Activated CD4-positive, alpha-beta T cell treated with anti-CD3 and anti-CD28 coated beads, Interleukin-2, amount 10 ng/mL, durations not matched to agents 7 days and 5 days (primary cell): ENCODE measurements around the gene GOLGA8Q. TPM values are rescaled to one million over a fixed set of nuclear protein-coding genes. Genes with fewer than 3 reads are reported as not detected.
"Not testable (repeated sequence)": the region's sequence is repeated elsewhere in the genome, so short reads cannot be mapped to it uniquely, and the experiment has no call there.

Source experiments
- CTCF ChIA-PET: fragments of 350-600 bp; sonication (Branson Sonifier 250); formaldehyde crosslinking; loops from one replicate; lab custom pipeline; 2021; ENCODE audit warnings: antibody characterized with exemption; lab: Charles Lee
- POLR2A ChIA-PET: fragments of 350-600 bp; sonication (Branson Sonifier 250); formaldehyde crosslinking; loops from one replicate; lab custom pipeline; 2021; ENCODE audit warnings: antibody characterized with exemption; lab: Charles Lee
- DNase-seq: peaks from one replicate; pipeline ENCODE4 v3.0.0-alpha.2; 2020
- H3K27ac Mint-ChIP-seq: one replicate; pipeline ENCODE4 v1.8.0; 2021; ENCODE audit warnings: mild to moderate bottlenecking, moderate library complexity, mixed read lengths
- H3K27me3 Mint-ChIP-seq: one replicate; pipeline ENCODE4 v1.8.0; 2021; ENCODE audit warnings: mixed read lengths
- H3K36me3 Mint-ChIP-seq: one replicate; pipeline ENCODE4 v1.8.0; 2021; ENCODE audit warnings: low read depth, mixed read lengths
- H3K4me1 Mint-ChIP-seq: one replicate; pipeline ENCODE4 v1.8.0; 2021; ENCODE audit warnings: mixed read lengths
- H3K4me3 Mint-ChIP-seq: one replicate; pipeline ENCODE4 v1.8.0; 2021; ENCODE audit warnings: mild to moderate bottlenecking, moderate library complexity, mixed read lengths
- H3K9me3 Mint-ChIP-seq: one replicate; pipeline ENCODE4 v1.8.0; 2021; ENCODE audit warnings: mixed read lengths
- total RNA-seq, 2 experiments: library from RNA; stranded (reverse); gene quantifications; one replicate each; pipeline ENCODE4 v1.2.3, GENCODE V29; 2021

GOLGA8Q gene, protein sequence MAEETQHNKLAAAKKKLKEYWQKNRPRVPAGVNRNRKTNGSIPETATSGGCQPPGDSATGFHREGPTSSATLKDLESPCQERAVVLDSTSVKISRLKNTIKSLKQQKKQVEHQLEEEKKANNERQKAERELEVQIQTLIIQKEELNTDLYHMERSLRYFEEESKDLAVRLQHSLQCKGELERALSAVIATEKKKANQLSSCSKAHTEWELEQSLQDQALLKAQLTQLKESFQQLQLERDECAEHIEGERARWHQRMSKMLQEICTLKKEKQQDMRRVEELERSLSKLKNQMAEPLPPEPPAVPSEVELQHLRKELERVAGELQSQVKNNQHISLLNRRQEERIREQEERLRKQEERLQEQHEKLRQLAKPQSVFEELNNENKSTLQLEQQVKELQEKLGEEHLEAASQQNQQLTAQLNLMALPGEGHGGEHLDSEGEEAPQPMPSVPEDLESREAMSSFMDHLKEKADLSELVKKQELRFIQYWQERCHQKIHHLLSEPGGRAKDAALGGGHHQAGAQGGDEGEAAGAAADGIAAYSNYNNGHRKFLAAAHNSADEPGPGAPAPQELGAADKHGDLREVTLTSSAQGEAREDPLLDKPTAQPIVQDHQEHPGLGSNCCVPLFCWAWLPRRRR
- 1 to 10 TPM in 1 of 2 experiments, under 1 TPM in 1; 0.83 to 1.6 TPM for total RNA-seq

DNA sequence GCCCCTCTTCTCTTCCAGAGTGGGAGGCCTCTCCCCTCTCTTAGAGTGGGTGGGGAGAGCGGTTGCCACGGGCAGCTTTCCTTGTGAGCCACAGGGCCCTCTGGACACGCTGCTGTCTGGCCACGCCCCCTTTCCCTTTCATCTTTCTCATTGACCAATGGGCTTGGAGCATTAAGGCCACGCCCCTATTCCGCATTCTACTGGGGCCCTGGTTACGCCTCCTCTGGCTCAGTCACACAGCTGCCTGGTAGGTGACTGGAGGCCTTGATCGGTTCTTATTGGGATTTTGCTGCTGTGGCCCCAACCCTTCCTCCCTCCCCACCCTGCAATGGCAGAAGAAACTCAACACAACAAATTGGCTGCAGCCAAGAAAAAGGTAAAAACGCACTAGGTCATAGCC is at the start of gene GOLGA8Q:
Gene GOLGA8Q, plus strand, starts transcription at position 301 of the 400 bp plus-strand sequence. Its CDS starts 28 bp downstream, at position 329.
- H3K36me3 Mint-ChIP-seq, DNase-seq, H3K4me3 Mint-ChIP-seq, H3K9me3 Mint-ChIP-seq, H3K27me3 Mint-ChIP-seq, H3K4me1 Mint-ChIP-seq, POLR2A ChIA-PET, H3K27ac Mint-ChIP-seq, CTCF ChIA-PET: not testable (repeated sequence)

DNA sequence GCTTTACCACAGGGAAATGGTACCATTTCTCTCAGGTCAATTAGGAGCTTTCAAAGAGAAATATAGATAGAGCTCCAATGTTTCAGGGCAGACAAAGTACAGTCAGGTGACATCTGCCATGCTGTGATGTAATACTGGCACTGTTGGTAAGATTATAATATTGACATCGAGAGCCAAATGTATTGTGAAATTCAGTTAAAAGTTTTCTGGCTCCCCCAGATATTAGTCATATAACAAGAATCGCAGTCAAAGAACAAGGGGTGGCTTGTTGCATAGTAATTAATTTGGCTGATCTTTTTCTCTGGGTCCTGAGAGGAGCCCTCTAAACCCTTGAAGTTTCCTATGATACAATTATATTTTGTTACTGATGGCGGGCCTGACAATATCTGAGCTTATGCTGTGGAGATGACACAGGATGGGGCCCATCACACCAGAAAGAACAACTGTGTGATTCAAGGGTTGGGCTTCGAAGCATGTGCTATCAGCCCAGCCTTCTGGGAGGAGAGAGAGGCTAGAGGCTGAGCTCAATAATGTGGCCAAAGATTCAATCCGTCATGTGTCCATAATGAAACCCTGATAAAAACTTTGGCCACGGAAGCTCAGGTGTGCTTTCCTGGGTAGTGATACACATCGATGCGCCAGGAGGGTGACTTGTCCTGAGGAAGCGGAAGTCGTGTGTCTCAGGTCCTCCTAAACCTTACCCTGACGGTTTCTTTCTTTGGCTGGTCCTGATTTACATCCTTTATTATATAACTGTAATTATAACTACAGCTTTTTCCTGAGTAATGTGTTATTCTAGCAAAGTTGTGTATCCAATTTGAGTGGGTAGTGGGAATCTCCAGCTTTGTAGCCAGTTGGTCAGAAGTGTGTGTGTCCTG is 48.7 kb upstream of the GOLGA8Q start:
- H3K9me3 Mint-ChIP-seq, CTCF ChIA-PET, H3K27ac Mint-ChIP-seq: not testable (repeated sequence)

DNA sequence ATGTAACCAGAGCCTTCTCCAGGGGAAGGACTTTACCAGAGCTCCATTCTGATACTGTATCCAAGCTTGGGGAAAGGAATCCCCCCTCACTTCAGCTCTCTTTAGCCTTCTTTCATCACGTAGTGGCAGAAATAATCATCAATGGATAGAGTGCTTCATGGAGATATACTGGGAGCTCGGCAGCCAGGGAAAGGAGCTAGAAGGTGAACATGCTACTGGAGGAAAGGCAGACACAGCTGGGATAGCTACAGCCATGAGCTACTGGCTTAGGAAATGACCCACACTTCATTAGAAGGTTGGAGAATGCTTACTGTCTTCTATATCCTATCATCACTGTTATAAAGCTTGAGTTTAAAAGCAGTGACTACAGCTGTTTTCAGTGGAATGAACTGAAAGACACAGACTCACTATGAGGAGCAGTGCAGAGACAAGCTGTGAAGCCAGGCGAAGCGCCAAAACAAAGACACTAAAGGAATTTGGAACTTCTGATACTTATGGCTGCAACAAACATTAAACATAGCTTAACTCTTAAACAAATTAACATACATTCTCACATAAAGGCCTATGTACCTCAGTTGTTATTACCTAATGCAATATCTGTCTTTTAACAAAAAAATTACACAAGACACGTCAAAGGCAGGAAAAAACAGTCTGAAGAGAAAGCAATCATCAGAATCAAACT is 47.5 kb upstream of the GOLGA8Q start:
- H3K9me3 Mint-ChIP-seq, H3K27ac Mint-ChIP-seq, H3K4me3 Mint-ChIP-seq, H3K27me3 Mint-ChIP-seq, H3K36me3 Mint-ChIP-seq, H3K4me1 Mint-ChIP-seq, CTCF ChIA-PET, DNase-seq, POLR2A ChIA-PET: not testable (repeated sequence)

More for the DNA sequence above, 48.7 kb upstream of the GOLGA8Q start:
- H3K27me3 Mint-ChIP-seq, H3K36me3 Mint-ChIP-seq, H3K4me1 Mint-ChIP-seq, POLR2A ChIA-PET, DNase-seq, H3K4me3 Mint-ChIP-seq: not testable (repeated sequence)

DNA sequence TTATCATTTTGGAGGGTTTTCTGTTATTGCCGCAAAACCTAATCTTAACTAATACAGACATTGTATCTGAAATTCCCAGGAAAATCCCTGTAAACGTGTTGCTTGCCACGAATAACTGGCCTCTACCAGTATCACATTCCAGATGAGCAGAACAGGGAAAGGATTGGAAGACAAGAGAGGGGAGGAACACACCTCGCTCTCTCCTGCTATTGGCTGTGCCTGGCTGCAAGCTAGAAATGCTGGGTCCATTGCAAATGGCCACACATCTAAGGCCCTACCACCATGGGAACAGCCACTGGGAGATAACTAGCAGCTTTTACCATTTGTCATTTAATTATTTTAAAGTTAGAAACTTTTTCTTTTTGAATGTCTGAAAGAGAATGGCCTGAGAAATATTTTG is 37.3 kb upstream of the GOLGA8Q start:
- H3K9me3 Mint-ChIP-seq, CTCF ChIA-PET, H3K4me1 Mint-ChIP-seq, H3K27ac Mint-ChIP-seq, H3K27me3 Mint-ChIP-seq, DNase-seq, POLR2A ChIA-PET, H3K36me3 Mint-ChIP-seq, H3K4me3 Mint-ChIP-seq: not testable (repeated sequence)

DNA sequence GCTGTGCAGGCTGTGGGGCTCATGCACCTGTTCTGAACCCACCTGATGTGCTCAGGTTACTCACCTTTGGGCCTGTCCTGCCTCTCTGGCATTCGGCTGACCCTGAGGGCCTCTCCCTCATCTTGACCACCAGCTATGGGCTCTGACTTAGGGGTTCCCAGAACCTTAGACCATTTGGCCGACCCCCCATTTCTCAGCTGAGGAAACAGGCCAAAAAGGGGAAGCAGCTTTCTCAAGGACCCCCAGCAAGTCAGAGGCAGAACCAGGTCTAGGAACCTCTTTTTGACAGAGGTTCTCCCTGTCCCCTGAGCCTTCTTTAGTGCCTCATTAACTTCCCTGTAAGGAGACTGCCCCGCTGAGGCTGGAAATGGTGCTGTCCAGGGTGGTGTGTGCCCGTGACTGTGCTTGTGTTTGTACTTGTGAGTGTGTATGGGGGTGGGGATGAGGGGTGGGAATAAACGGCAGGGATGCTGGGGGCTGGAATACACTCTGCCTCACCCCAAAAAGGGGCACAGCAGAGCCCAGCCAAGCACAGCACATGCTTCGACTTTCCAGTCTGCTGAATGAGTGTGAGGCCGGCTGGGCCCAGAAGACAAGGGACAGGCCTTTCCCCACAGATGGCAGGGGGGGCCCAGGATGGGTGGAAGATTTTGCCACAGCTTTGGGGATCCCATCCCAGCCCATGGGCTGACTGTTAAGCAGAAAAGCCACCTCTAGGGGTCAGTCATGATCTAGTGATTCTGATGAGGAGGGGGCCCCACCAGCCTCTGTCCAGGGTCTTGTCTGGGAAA is 28.2 kb upstream of the GOLGA8Q start:
- DNase-seq, H3K4me3 Mint-ChIP-seq, H3K27ac Mint-ChIP-seq, H3K4me1 Mint-ChIP-seq, H3K27me3 Mint-ChIP-seq, POLR2A ChIA-PET, CTCF ChIA-PET, H3K36me3 Mint-ChIP-seq, H3K9me3 Mint-ChIP-seq: not testable (repeated sequence)

DNA sequence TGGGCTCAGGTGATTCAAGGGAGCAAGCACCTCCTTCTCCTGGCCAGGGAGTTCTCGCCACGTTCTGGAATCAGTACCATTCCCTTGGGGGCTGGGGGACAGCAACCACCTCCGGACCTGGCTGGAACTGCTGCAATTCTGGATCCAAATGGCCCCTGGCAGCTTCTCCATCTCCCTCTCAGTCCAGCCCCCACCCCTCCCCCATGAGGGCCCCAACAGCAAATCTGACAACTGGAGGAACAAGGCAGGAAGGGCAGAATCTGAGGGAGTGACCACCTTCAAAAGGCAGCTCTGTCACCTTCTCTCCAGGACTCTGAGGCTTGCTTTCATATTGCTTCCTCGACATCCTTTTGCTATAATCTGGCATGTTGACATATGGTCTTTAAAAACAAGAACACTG is 25.9 kb upstream of the GOLGA8Q start:
- H3K4me1 Mint-ChIP-seq, H3K9me3 Mint-ChIP-seq, H3K27ac Mint-ChIP-seq: not testable (repeated sequence)

DNA sequence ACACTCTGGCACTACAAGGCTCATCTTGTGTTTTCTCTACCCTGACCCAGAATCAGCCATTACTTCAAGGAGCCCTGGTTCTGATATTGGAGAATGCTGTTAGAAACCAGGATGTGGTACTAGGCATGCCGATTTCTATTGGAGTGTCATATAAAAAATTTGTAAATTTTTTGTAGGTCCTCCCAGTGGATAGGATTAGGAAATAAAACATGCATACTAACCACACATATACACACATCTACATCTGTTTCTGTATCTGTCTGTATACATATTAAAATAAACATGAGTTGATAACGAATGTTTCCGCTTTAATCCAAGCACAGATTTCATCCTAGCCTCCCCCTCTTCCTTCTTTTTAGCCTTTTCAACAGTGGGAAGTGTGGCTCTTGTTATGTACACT is 22.8 kb upstream of the GOLGA8Q start:
- CTCF ChIA-PET, H3K36me3 Mint-ChIP-seq, H3K4me1 Mint-ChIP-seq, H3K27ac Mint-ChIP-seq, H3K4me3 Mint-ChIP-seq, H3K9me3 Mint-ChIP-seq, POLR2A ChIA-PET, H3K27me3 Mint-ChIP-seq, DNase-seq: not testable (repeated sequence)

More for the DNA sequence above, 25.9 kb upstream of the GOLGA8Q start:
- CTCF ChIA-PET, POLR2A ChIA-PET, DNase-seq, H3K27me3 Mint-ChIP-seq, H3K36me3 Mint-ChIP-seq, H3K4me3 Mint-ChIP-seq: not testable (repeated sequence)

DNA sequence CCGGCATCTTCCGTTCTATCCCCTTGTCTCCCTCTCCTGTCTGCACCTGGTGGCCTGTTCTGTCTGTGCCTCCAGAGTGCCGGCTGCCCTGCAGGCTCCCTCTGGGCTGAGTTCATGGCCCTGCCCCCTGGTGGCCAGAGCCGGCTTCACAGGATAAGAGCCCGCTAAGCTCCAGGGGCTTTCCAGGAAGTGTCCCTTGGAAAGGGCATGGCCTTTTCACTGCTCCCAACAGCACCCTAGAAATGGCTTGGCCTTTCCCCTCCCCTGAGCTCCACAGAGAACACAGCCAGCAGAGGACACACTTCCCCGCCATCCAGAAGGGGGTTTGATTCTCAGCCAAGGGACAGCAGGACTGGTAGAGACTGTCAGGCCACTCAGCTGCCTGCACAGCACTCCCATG is 15.1 kb downstream of the GOLGA8Q start:
- H3K36me3 Mint-ChIP-seq, H3K9me3 Mint-ChIP-seq, H3K4me1 Mint-ChIP-seq, H3K27ac Mint-ChIP-seq, H3K4me3 Mint-ChIP-seq, POLR2A ChIA-PET, DNase-seq, H3K27me3 Mint-ChIP-seq, CTCF ChIA-PET: not testable (repeated sequence)

DNA sequence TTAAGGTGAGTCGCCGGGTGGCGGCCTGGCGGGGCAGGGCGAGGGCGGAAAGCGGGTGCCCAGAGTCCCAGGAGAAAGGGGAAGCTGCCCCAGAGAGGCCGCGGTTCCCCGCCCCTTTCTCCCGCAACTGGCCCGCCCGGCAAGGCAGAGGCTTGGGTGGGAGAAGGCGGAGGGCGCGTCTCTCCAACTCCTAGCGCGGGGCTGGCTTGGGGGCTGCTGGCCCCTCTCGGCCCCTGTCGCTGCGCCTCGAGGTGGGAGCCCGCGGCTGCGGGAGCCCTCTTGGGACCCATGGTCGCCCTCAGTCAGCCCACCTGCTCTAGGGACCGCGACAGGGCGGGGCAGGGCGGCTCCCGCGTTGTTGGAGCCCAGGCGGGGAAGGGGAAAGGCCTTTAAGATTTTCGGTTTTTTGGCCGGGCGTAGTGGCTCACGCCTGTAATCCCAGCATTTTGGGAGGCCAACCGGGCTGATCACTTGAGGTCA is 21.2 kb downstream of the GOLGA8Q start:
- CTCF ChIA-PET, POLR2A ChIA-PET, H3K4me3 Mint-ChIP-seq: not testable (repeated sequence)

DNA sequence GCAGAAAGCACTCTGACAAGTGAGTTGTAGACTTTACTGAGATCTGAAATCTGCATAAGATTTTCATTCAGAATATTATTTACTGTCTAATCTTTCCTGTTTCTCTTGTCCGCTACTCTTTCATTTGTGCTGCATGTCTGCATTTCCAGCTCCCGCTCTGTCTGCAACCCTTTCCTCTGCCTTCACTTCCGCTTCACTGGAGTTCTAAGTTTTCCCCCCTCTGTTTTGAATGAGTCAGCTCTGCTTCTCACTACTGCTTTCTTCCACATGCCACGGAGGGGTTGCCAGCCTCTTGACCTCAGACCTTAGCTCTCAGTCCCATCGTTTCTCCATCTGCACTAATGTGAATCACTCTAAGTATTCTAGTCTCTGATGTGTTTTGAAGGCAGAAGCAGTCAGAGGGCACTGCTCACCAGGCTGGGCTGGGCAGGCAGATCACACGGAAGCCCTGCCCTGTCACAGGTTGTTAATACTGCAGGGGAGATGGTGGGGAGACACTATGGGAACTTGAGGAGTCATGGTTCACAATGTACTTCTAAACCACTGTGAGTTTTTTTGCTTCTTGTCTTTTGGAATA is 27.6 kb downstream of the GOLGA8Q start:
- CTCF ChIA-PET, H3K27ac Mint-ChIP-seq, H3K4me3 Mint-ChIP-seq, POLR2A ChIA-PET, H3K9me3 Mint-ChIP-seq, H3K4me1 Mint-ChIP-seq, DNase-seq, H3K27me3 Mint-ChIP-seq, H3K36me3 Mint-ChIP-seq: not testable (repeated sequence)

More for the DNA sequence above, 21.2 kb downstream of the GOLGA8Q start:
- H3K36me3 Mint-ChIP-seq, H3K9me3 Mint-ChIP-seq, DNase-seq, H3K27ac Mint-ChIP-seq, H3K4me1 Mint-ChIP-seq, H3K27me3 Mint-ChIP-seq: not testable (repeated sequence)

DNA sequence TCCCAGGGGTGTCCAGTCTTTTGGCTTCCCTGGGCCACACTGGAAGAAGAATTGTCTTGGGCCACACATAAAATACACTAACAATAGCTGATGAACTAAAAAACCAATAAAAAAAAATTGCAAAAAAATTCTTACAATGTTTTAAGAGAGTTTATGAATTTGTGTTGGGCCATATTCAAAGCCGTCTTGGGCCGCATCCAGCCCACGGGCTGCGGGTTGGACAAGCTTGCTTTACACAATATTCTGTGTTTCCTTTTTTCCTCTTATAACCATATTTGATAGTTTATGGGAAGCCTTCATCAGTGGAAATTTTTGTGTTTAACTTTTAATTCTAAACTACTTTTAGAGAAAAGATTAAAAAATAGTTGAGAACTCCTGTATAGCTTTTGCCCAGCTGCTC is 28.9 kb downstream of the GOLGA8Q start:
- H3K4me3 Mint-ChIP-seq, H3K36me3 Mint-ChIP-seq, H3K9me3 Mint-ChIP-seq, H3K4me1 Mint-ChIP-seq, POLR2A ChIA-PET, CTCF ChIA-PET, H3K27ac Mint-ChIP-seq, H3K27me3 Mint-ChIP-seq, DNase-seq: not testable (repeated sequence)

DNA sequence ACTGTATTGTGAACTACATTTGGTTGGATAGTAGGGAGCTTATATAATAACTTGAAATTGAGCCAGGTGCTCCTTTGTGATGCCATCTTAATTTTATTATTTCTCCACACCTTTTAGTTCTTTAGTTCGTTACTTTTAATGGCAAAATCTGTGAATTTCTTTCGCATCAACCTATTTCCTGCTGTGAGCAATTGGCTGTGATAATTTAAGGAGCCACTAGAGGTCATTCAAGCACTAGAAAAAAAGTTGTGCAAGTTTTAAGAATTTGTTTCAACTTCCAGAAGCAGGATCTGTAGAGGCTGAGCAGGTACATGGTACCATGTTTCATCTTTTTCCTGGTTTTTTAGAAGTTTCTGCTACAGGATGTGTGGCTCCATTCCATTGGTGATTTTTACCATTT is 47.1 kb downstream of the GOLGA8Q start:
- CTCF ChIA-PET, H3K4me3 Mint-ChIP-seq, H3K4me1 Mint-ChIP-seq, POLR2A ChIA-PET, H3K36me3 Mint-ChIP-seq, H3K27ac Mint-ChIP-seq, H3K27me3 Mint-ChIP-seq, DNase-seq, H3K9me3 Mint-ChIP-seq: not testable (repeated sequence)
